ENCODE data around the gene INPP5A.

DNA sequence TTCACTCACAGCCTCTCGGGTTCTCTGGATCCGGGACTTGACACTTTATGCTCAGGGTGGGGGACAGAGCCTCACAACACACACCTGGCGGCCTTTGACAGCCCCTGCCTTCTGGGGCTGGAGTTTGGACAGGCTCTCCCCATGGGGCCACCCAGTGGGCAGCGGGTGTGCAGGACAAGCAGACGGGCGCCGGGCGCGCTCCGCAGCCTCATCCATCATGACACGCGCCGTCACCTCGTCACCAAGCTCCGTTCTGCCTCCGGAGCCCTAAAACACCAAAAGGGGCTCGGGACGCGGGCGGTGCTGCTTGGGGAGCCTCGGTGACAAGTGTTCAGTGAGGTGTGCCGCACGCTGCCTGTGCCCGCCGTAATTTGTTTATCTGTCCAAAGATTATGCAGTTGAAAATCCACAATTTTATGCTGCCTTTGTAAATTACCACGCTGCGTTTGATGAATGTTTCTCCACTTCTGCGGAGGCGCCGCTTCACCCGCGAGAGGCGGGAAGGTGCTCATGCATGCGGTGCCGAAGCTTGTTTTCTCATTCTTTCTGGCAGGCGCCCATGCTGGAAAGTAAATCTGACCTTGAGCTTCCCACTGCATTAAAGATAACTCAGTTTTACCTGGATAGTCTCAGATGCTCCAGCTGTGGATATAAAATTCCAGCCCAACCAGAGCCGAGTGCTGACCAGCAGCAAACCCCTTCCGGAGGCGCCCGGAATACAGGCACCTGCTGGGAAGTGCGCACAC is 242.1 kb downstream of the INPP5A start:
- TF ChIP-seq, protein P1, sequence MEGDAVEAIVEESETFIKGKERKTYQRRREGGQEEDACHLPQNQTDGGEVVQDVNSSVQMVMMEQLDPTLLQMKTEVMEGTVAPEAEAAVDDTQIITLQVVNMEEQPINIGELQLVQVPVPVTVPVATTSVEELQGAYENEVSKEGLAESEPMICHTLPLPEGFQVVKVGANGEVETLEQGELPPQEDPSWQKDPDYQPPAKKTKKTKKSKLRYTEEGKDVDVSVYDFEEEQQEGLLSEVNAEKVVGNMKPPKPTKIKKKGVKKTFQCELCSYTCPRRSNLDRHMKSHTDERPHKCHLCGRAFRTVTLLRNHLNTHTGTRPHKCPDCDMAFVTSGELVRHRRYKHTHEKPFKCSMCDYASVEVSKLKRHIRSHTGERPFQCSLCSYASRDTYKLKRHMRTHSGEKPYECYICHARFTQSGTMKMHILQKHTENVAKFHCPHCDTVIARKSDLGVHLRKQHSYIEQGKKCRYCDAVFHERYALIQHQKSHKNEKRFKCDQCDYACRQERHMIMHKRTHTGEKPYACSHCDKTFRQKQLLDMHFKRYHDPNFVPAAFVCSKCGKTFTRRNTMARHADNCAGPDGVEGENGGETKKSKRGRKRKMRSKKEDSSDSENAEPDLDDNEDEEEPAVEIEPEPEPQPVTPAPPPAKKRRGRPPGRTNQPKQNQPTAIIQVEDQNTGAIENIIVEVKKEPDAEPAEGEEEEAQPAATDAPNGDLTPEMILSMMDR (IDR thresholded peaks at IDR 0.05) = no peak
- no peak for TF ChIP-seq POLR2A (IDR thresholded peaks at IDR 0.05)

All from lower leg skin (tissue), 3 donors.